HEK293 (cell line): ENCODE results near the gene TFPI.

Experiments
- CTCF ChIA-PET: fragments of 350-600 bp; formaldehyde crosslinking; extraction: SDS; loops from one replicate; lab custom pipeline; 2021; ENCODE audit warnings: antibody characterized with exemption; lab: Yijun Ruan, JAX
- POLR2A ChIA-PET: fragments of 300-600 bp; formaldehyde crosslinking; extraction: SDS; loops from one replicate; lab custom pipeline; 2020; ENCODE audit warnings: antibody characterized with exemption, inconsistent platforms; lab: Yijun Ruan, JAX
- H3K27ac ChIP-seq: fragments of 200-500 bp; sonication (Bioruptor generic); 2 replicates; pipeline ENCODE4 v1.5.1; 2014; ENCODE audit warnings: low read depth, low read length, control low read depth, inconsistent platforms; ENCODE audit errors: extremely low read depth
- H3K36me3 ChIP-seq, 2 experiments: fragments of 200-500 bp in 1 of 2; sonication (Bioruptor generic) in 1 of 2; 1 replicate in 1 of 2; 2 replicates in 1 of 2; pipeline ENCODE4 v1.5.1; 2014 to 2017; ENCODE audit warnings: inconsistent platforms in 2 of 2, low read length in 2 of 2; ENCODE audit not compliant: control insufficient read depth in 2 of 2, insufficient read depth in 1 of 2
- H3K4me1 ChIP-seq: fragments of 200-500 bp; sonication (Bioruptor generic); 2 replicates; pipeline ENCODE4 v1.5.1; 2014; ENCODE audit warnings: mild to moderate bottlenecking, low read length, inconsistent platforms; ENCODE audit not compliant: control insufficient read depth, insufficient read depth
- H3K4me3 ChIP-seq: 2 replicates; pipeline ENCODE4 v1.5.1; 2011; ENCODE audit warnings: low read depth, mild to moderate bottlenecking, control low read depth, low read length, moderate library complexity
- H3K9me3 ChIP-seq: fragments of 200-500 bp; sonication (Bioruptor generic); 2 replicates; pipeline ENCODE4 v1.5.1; 2014; ENCODE audit warnings: low read depth, low read length, inconsistent platforms; ENCODE audit not compliant: control insufficient read depth, insufficient read depth
- BCL11B ChIP-seq: fragments of 450-650 bp; formaldehyde crosslinking; IDR thresholded peaks from 2 replicates; pipeline ENCODE4 v1.5.1; 2016; ENCODE audit warnings: low read depth, missing biosample characterization, missing genetic modification characterization
- HOXA7 ChIP-seq: sonication (generic); formaldehyde crosslinking; IDR thresholded peaks from 2 replicates; pipeline ENCODE4 v1.8.1; 2022; ENCODE audit warnings: missing genetic modification reagents, borderline replicate concordance
- OSR2 ChIP-seq: fragments of 450-650 bp; formaldehyde crosslinking; IDR thresholded peaks from 2 replicates; pipeline ENCODE4 v1.5.1; 2016; ENCODE audit warnings: missing biosample characterization, missing genetic modification characterization
- ZBTB7A ChIP-seq: fragments of 450-650 bp; formaldehyde crosslinking; IDR thresholded peaks from 2 replicates; pipeline ENCODE4 v1.5.1; 2016; ENCODE audit warnings: low read depth, missing biosample characterization, missing genetic modification characterization
- ZFP37 ChIP-seq: fragments of 450-650 bp; formaldehyde crosslinking; IDR thresholded peaks from 2 replicates; pipeline ENCODE4 v1.5.1; 2016; ENCODE audit warnings: missing biosample characterization, missing genetic modification characterization
- ZNF121 ChIP-seq: fragments of 450-650 bp; formaldehyde crosslinking; IDR thresholded peaks from 2 replicates; pipeline ENCODE4 v1.5.1; 2016; ENCODE audit warnings: missing biosample characterization, missing genetic modification characterization
- ZNF138 ChIP-seq: fragments of 450-650 bp; formaldehyde crosslinking; IDR thresholded peaks from 2 replicates; pipeline ENCODE4 v1.5.1; 2016; ENCODE audit warnings: missing biosample characterization, missing genetic modification characterization, borderline replicate concordance
- ZNF148 ChIP-seq: fragments of 450-650 bp; formaldehyde crosslinking; IDR thresholded peaks from 2 replicates; pipeline ENCODE4 v1.5.0; 2017; ENCODE audit warnings: missing biosample characterization, missing genetic modification characterization, borderline replicate concordance
- ZNF155 ChIP-seq: fragments of 450-650 bp; formaldehyde crosslinking; IDR thresholded peaks from 2 replicates; pipeline ENCODE4 v1.5.1; 2016; ENCODE audit warnings: missing biosample characterization, missing genetic modification characterization
- ZNF174 ChIP-seq: fragments of 450-650 bp; formaldehyde crosslinking; IDR thresholded peaks from 2 replicates; pipeline ENCODE4 v1.5.0; 2017; ENCODE audit warnings: missing biosample characterization, mild to moderate bottlenecking, missing genetic modification characterization
- ZNF18 ChIP-seq: fragments of 450-650 bp; formaldehyde crosslinking; IDR thresholded peaks from 2 replicates; pipeline ENCODE4 v1.5.1; 2016; ENCODE audit warnings: missing biosample characterization, missing genetic modification characterization
- ZNF221 ChIP-seq: fragments of 450-650 bp; formaldehyde crosslinking; IDR thresholded peaks from 2 replicates; pipeline ENCODE4 v1.5.1; 2017; ENCODE audit warnings: missing biosample characterization, missing genetic modification characterization, borderline replicate concordance
- ZNF23 ChIP-seq: fragments of 450-650 bp; formaldehyde crosslinking; IDR thresholded peaks from 2 replicates; pipeline ENCODE4 v1.5.1; 2016; ENCODE audit warnings: missing biosample characterization, missing genetic modification characterization, borderline replicate concordance
- ZNF335 ChIP-seq: fragments of 450-650 bp; formaldehyde crosslinking; conservative IDR thresholded peaks from 2 replicates; pipeline ENCODE4 v1.5.1; 2016; ENCODE audit warnings: missing biosample characterization, missing genetic modification characterization
- ZNF37A ChIP-seq: fragments of 450-650 bp; IDR thresholded peaks from 2 replicates; pipeline ENCODE4 v1.5.1; 2018; ENCODE audit warnings: missing biosample characterization, missing genetic modification characterization
- ZNF394 ChIP-seq: fragments of 450-650 bp; formaldehyde crosslinking; IDR thresholded peaks from 2 replicates; pipeline ENCODE4 v1.5.1; 2016; ENCODE audit warnings: missing biosample characterization, missing genetic modification characterization, mild to moderate bottlenecking, moderate library complexity, borderline replicate concordance
- ZNF398 ChIP-seq: fragments of 450-650 bp; formaldehyde crosslinking; IDR thresholded peaks from 2 replicates; pipeline ENCODE4 v1.5.1; 2017; ENCODE audit warnings: missing biosample characterization, missing genetic modification characterization
- ZNF473 ChIP-seq: fragments of 450-650 bp; formaldehyde crosslinking; IDR thresholded peaks from 2 replicates; pipeline ENCODE4 v1.5.1; 2017; ENCODE audit warnings: missing biosample characterization, missing genetic modification characterization
- ZNF48 ChIP-seq: fragments of 450-650 bp; formaldehyde crosslinking; IDR thresholded peaks from 2 replicates; pipeline ENCODE4 v1.5.1; 2016; ENCODE audit warnings: missing biosample characterization, missing genetic modification characterization
- ZNF510 ChIP-seq: fragments of 450-650 bp; formaldehyde crosslinking; IDR thresholded peaks from 2 replicates; pipeline ENCODE4 v1.5.1; 2018; ENCODE audit warnings: mild to moderate bottlenecking, missing genetic modification characterization, missing biosample characterization; ENCODE audit not compliant: insufficient replicate concordance
- ZNF521 ChIP-seq: fragments of 450-650 bp; formaldehyde crosslinking; IDR thresholded peaks from 2 replicates; pipeline ENCODE4 v1.5.1; 2017; ENCODE audit warnings: missing biosample characterization, mild to moderate bottlenecking, missing genetic modification characterization
- ZNF529 ChIP-seq: fragments of 450-650 bp; formaldehyde crosslinking; IDR thresholded peaks from 2 replicates; pipeline ENCODE4 v1.5.1; 2017; ENCODE audit warnings: missing genetic modification characterization, missing biosample characterization; ENCODE audit not compliant: insufficient replicate concordance
- ZNF544 ChIP-seq: fragments of 450-650 bp; formaldehyde crosslinking; IDR thresholded peaks from 2 replicates; pipeline ENCODE4 v1.5.0; 2017; ENCODE audit warnings: missing biosample characterization, missing genetic modification characterization
- ZNF701 ChIP-seq: fragments of 450-650 bp; formaldehyde crosslinking; IDR thresholded peaks from 2 replicates; pipeline ENCODE4 v1.5.1; 2016; ENCODE audit warnings: missing biosample characterization, missing genetic modification characterization
- ZNF768 ChIP-seq: fragments of 450-650 bp; formaldehyde crosslinking; IDR thresholded peaks from 2 replicates; pipeline ENCODE4 v1.5.1; 2018; ENCODE audit warnings: missing biosample characterization, mild to moderate bottlenecking, missing genetic modification characterization
- ZNF785 ChIP-seq: fragments of 450-650 bp; formaldehyde crosslinking; IDR thresholded peaks from 2 replicates; pipeline ENCODE4 v1.5.1; 2016; ENCODE audit warnings: missing biosample characterization, missing genetic modification characterization
- ZSCAN18 ChIP-seq: fragments of 450-650 bp; formaldehyde crosslinking; IDR thresholded peaks from 2 replicates; pipeline ENCODE4 v1.5.1; 2016; ENCODE audit warnings: missing biosample characterization, missing genetic modification characterization
- ZSCAN23 ChIP-seq: fragments of 450-650 bp; formaldehyde crosslinking; IDR thresholded peaks from 2 replicates; pipeline ENCODE4 v1.5.1; 2016; ENCODE audit warnings: missing biosample characterization, missing genetic modification characterization
- ZXDB ChIP-seq: fragments of 450-650 bp; formaldehyde crosslinking; IDR thresholded peaks from 2 replicates; pipeline ENCODE4 v1.5.1; 2016; ENCODE audit warnings: missing biosample characterization, missing genetic modification characterization
- TF ChIP-seq, protein P1 (sequence below): fragments of 450-650 bp; formaldehyde crosslinking; IDR thresholded peaks from 2 replicates; pipeline ENCODE4 v1.5.1; 2016; ENCODE audit warnings: missing biosample characterization, missing genetic modification characterization

TFPI gene

GRCh38 chr2:187461294-187462261 is 92.7 kb downstream of the TFPI start:
- CTCF ChIA-PET = no interaction called here

GRCh38 chr2:187459256-187459655 is 95.0 kb downstream of the TFPI start:
- no peak overlapping the region for H3K27ac ChIP-seq
- ChIA-PET POLR2A (no interaction called here), CTCF (no interaction called here)
- H3K36me3 ChIP-seq = no peaks in the 10 kb centered on the region
- no peak for TF ChIP-seq ZNF138
- no peak for TF ChIP-seq ZXDB
- no peak for TF ChIP-seq ZNF521
- TF ChIP-seq ZNF510 (tag by site-specific recombination) = no peak
- TF ChIP-seq ZNF48 (tag by site-specific recombination) = no peak
- no peak for TF ChIP-seq ZNF18 (tag by site-specific recombination)
- no peak for TF ChIP-seq ZNF398
- no peak for TF ChIP-seq ZNF701 (tag by site-specific recombination)
- TF ChIP-seq OSR2 (tag by site-specific recombination) = no peak
- TF ChIP-seq ZSCAN18 (tag by site-specific recombination) = no peak
- TF ChIP-seq ZFP37 (tag by site-specific recombination) = no peak
- TF ChIP-seq ZNF221 (tag by site-specific recombination) = no peak
- no peak overlapping the region for H3K4me3 ChIP-seq
- H3K9me3 ChIP-seq = no peaks in the 10 kb centered on the region
- H3K4me1 ChIP-seq = no peaks in the 10 kb centered on the region

More at GRCh38 chr2:187461294-187462261, 92.7 kb downstream of the TFPI start:
- no peaks in the 10 kb centered on the region for H3K36me3 ChIP-seq
- no peaks in the 10 kb centered on the region for H3K4me1 ChIP-seq
- POLR2A ChIA-PET = no interaction called here
- no peak overlapping the region for H3K4me3 ChIP-seq
- no peak for TF ChIP-seq ZBTB7A (tag by site-specific recombination)
- TF ChIP-seq ZNF521 = no peak
- no peak for TF ChIP-seq ZNF394
- no peak for TF ChIP-seq ZNF473 (tag by site-specific recombination)
- TF ChIP-seq ZNF335 (tag by site-specific recombination) = no peak
- TF ChIP-seq ZNF155 (tag by site-specific recombination) = no peak
- TF ChIP-seq BCL11B (tag by site-specific recombination) = no peak
- TF ChIP-seq ZNF37A = no peak
- no peak for TF ChIP-seq ZNF148
- TF ChIP-seq ZNF23 = no peak
- no peak for TF ChIP-seq ZSCAN23 (tag by site-specific recombination)
- TF ChIP-seq ZNF785 (tag by site-specific recombination) = no peak
- TF ChIP-seq, protein P1, sequence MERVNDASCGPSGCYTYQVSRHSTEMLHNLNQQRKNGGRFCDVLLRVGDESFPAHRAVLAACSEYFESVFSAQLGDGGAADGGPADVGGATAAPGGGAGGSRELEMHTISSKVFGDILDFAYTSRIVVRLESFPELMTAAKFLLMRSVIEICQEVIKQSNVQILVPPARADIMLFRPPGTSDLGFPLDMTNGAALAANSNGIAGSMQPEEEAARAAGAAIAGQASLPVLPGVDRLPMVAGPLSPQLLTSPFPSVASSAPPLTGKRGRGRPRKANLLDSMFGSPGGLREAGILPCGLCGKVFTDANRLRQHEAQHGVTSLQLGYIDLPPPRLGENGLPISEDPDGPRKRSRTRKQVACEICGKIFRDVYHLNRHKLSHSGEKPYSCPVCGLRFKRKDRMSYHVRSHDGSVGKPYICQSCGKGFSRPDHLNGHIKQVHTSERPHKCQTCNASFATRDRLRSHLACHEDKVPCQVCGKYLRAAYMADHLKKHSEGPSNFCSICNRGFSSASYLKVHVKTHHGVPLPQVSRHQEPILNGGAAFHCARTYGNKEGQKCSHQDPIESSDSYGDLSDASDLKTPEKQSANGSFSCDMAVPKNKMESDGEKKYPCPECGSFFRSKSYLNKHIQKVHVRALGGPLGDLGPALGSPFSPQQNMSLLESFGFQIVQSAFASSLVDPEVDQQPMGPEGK (tag by site-specific recombination) = no peak
- TF ChIP-seq ZNF544 (tag by site-specific recombination) = no peak
- TF ChIP-seq ZNF174 = no peak
- no peak for TF ChIP-seq ZNF768 (tag by site-specific recombination)
- TF ChIP-seq ZNF121 (tag by site-specific recombination) = no peak
- TF ChIP-seq HOXA7 (CRISPR knock-in tag) = no peak
- TF ChIP-seq ZNF529 = no peak
- no peak overlapping the region for H3K27ac ChIP-seq
- no peaks in the 10 kb centered on the region for H3K9me3 ChIP-seq
